Sigmoid colon (tissue), 4 donors: ENCODE data around the gene DYNLL2.
"Not testable (repeated sequence)": the region's sequence is repeated elsewhere in the genome, so short reads cannot be mapped to it uniquely, and the experiment has no call there.

ENCODE experiments used
- CTCF ChIP-seq, 4 experiments: fragments of 450-650 bp in 3 of 4; fragments of 200-600 bp in 1 of 4; IDR thresholded peaks; one replicate each; pipeline ENCODE4 v1.5.1; 2016 to 2019; ENCODE audit warnings: antibody characterized with exemption in 4 of 4, mild to moderate bottlenecking in 3 of 4, moderate library complexity in 2 of 4
- EP300 ChIP-seq, 4 donors: sonication (generic); formaldehyde crosslinking; IDR thresholded peaks; one replicate each; pipeline ENCODE4 v1.6.1; 2017; ENCODE audit warnings: antibody characterized with exemption in 4 of 4
- POLR2A ChIP-seq, 2 donors: fragments of 450-650 bp; IDR thresholded peaks; one replicate each; pipeline ENCODE4 v1.6.1; 2016; ENCODE audit warnings: antibody characterized with exemption in 2 of 2, mild to moderate bottlenecking in 2 of 2, moderate library complexity in 2 of 2
- POLR2AphosphoS5 ChIP-seq, 4 donors: sonication (generic); formaldehyde crosslinking; IDR thresholded peaks; one replicate each; pipeline ENCODE4 v1.6.1; 2017; ENCODE audit warnings: antibody characterized with exemption in 4 of 4

GRCh38 chr17:58074406-58074805, 8.8 kb upstream of the DYNLL2 start:
- TF ChIP-seq CTCF, EP300, POLR2A, POLR2AphosphoS5 (IDR thresholded peaks at IDR 0.05): not testable (repeated sequence)
